HEK293 (cell line): Measurements from ENCODE around the gene ANKRD52.

ENCODE experiments used
- BCL11A ChIP-seq: fragments of 450-650 bp; formaldehyde crosslinking; IDR thresholded peaks from 2 replicates; pipeline ENCODE4 v1.5.1; 2016; ENCODE audit warnings: low read depth, missing biosample characterization, missing genetic modification characterization
- GFI1B ChIP-seq: fragments of 450-650 bp; formaldehyde crosslinking; IDR thresholded peaks from 2 replicates; pipeline ENCODE4 v1.5.1; 2016; ENCODE audit warnings: missing biosample characterization, missing genetic modification characterization
- GLIS2 ChIP-seq: fragments of 450-650 bp; formaldehyde crosslinking; IDR thresholded peaks from 2 replicates; pipeline ENCODE4 v1.5.1; 2016; ENCODE audit warnings: missing biosample characterization, missing genetic modification characterization
- KLF16 ChIP-seq: fragments of 450-650 bp; formaldehyde crosslinking; IDR thresholded peaks from 2 replicates; pipeline ENCODE4 v1.5.1; 2017; ENCODE audit warnings: missing biosample characterization, missing genetic modification characterization
- MEIS1 ChIP-seq: sonication (generic); formaldehyde crosslinking; IDR thresholded peaks from 2 replicates; pipeline ENCODE4 v1.8.1; 2022; ENCODE audit warnings: missing genetic modification reagents, mild to moderate bottlenecking, borderline replicate concordance
- PRDM6 ChIP-seq: fragments of 450-650 bp; formaldehyde crosslinking; IDR thresholded peaks from 2 replicates; pipeline ENCODE4 v1.5.1; 2017; ENCODE audit warnings: missing biosample characterization, missing genetic modification characterization
- SALL2 ChIP-seq: fragments of 450-650 bp; formaldehyde crosslinking; IDR thresholded peaks from 2 replicates; pipeline ENCODE4 v1.5.0; 2017; ENCODE audit warnings: missing biosample characterization, mild to moderate bottlenecking, missing genetic modification characterization, borderline replicate concordance
- SCRT1 ChIP-seq: fragments of 450-650 bp; formaldehyde crosslinking; IDR thresholded peaks from 2 replicates; pipeline ENCODE4 v1.5.1; 2016; ENCODE audit warnings: missing biosample characterization, missing genetic modification characterization, borderline replicate concordance
- ZBTB8A ChIP-seq: fragments of 450-650 bp; formaldehyde crosslinking; IDR thresholded peaks from 2 replicates; pipeline ENCODE4 v1.5.1; 2016; ENCODE audit warnings: missing biosample characterization, missing genetic modification characterization
- ZFP69B ChIP-seq: fragments of 450-650 bp; formaldehyde crosslinking; IDR thresholded peaks from 2 replicates; pipeline ENCODE4 v1.5.1; 2016; ENCODE audit warnings: missing biosample characterization, missing genetic modification characterization
- ZNF10 ChIP-seq: fragments of 450-650 bp; formaldehyde crosslinking; IDR thresholded peaks from 2 replicates; pipeline ENCODE4 v1.5.1; 2017; ENCODE audit warnings: missing biosample characterization, missing genetic modification characterization
- ZNF24 ChIP-seq: fragments of 450-650 bp; formaldehyde crosslinking; IDR thresholded peaks from 2 replicates; pipeline ENCODE4 v1.5.1; 2016; ENCODE audit warnings: missing biosample characterization, missing genetic modification characterization
- ZNF473 ChIP-seq: fragments of 450-650 bp; formaldehyde crosslinking; IDR thresholded peaks from 2 replicates; pipeline ENCODE4 v1.5.1; 2017; ENCODE audit warnings: missing biosample characterization, missing genetic modification characterization
- ZNF510 ChIP-seq: fragments of 450-650 bp; formaldehyde crosslinking; IDR thresholded peaks from 2 replicates; pipeline ENCODE4 v1.5.1; 2018; ENCODE audit warnings: mild to moderate bottlenecking, missing genetic modification characterization, missing biosample characterization; ENCODE audit not compliant: insufficient replicate concordance
- ZNF513 ChIP-seq: fragments of 450-650 bp; IDR thresholded peaks from 2 replicates; pipeline ENCODE4 v1.5.1; 2018; ENCODE audit warnings: missing biosample characterization, missing genetic modification characterization
- ZNF658 ChIP-seq: fragments of 450-650 bp; formaldehyde crosslinking; IDR thresholded peaks from 2 replicates; pipeline ENCODE4; 2016; ENCODE audit warnings: missing biosample characterization, missing genetic modification characterization
- TF ChIP-seq, protein P1 (sequence below): fragments of 450-650 bp; formaldehyde crosslinking; IDR thresholded peaks from 2 replicates; pipeline ENCODE4 v1.5.1; 2016; ENCODE audit warnings: missing biosample characterization, missing genetic modification characterization, borderline replicate concordance

The ANKRD52 gene

DNA sequence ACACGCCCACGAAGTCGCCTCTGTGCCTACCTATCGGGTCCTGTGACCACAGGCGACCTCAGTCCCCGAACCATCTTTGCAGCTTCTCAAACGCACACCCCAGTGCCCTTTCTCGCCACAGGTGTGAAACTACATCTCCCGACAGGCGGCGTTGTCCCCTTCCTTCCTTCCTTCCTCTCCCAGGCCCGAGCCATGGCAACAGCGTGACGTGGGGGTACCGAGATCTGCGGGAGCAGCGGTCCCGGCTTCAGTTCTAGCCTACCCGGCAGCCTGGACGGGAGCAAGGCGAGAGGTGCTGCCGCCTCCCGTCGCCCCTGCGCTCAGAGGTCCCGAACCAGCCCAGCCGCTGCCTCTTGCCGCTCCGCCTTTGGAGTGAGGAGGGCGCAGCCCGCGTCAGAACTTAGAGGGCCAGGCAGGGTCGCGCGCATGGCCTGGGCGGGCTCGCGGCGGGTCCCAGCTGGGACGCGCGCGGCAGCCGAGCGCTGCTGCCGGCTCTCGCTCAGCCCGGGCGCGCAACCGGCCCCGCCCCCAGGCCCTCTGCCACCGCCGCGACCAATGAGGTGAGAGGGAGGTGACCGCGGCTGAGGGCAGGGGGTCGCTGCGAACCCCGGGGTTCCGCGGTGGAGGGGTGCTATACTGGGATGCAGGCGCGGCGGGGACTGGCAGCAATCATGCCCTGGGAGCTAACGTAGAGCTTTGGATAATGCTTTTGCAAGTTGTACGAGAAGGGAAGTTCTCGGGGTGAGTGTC lies 8.7 kb upstream of the ANKRD52 start, which contains the start of gene COQ10A (continued):
- no peak; the same call in 1 of the 2 replicates for TF ChIP-seq PRDM6 (tag by site-specific recombination)
- TF ChIP-seq ZFP69B (tag by site-specific recombination): peak; percentile 79
- peak; percentile 86 for TF ChIP-seq ZNF24 (tag by site-specific recombination)
- TF ChIP-seq ZNF10 (tag by site-specific recombination): no peak
- no peak for TF ChIP-seq SALL2 (tag by site-specific recombination)
- TF ChIP-seq SCRT1 (tag by site-specific recombination): peak; percentile 98
- TF ChIP-seq ZNF473 (tag by site-specific recombination): no peak
- no peak for TF ChIP-seq ZNF510 (tag by site-specific recombination)
- TF ChIP-seq, protein P1, sequence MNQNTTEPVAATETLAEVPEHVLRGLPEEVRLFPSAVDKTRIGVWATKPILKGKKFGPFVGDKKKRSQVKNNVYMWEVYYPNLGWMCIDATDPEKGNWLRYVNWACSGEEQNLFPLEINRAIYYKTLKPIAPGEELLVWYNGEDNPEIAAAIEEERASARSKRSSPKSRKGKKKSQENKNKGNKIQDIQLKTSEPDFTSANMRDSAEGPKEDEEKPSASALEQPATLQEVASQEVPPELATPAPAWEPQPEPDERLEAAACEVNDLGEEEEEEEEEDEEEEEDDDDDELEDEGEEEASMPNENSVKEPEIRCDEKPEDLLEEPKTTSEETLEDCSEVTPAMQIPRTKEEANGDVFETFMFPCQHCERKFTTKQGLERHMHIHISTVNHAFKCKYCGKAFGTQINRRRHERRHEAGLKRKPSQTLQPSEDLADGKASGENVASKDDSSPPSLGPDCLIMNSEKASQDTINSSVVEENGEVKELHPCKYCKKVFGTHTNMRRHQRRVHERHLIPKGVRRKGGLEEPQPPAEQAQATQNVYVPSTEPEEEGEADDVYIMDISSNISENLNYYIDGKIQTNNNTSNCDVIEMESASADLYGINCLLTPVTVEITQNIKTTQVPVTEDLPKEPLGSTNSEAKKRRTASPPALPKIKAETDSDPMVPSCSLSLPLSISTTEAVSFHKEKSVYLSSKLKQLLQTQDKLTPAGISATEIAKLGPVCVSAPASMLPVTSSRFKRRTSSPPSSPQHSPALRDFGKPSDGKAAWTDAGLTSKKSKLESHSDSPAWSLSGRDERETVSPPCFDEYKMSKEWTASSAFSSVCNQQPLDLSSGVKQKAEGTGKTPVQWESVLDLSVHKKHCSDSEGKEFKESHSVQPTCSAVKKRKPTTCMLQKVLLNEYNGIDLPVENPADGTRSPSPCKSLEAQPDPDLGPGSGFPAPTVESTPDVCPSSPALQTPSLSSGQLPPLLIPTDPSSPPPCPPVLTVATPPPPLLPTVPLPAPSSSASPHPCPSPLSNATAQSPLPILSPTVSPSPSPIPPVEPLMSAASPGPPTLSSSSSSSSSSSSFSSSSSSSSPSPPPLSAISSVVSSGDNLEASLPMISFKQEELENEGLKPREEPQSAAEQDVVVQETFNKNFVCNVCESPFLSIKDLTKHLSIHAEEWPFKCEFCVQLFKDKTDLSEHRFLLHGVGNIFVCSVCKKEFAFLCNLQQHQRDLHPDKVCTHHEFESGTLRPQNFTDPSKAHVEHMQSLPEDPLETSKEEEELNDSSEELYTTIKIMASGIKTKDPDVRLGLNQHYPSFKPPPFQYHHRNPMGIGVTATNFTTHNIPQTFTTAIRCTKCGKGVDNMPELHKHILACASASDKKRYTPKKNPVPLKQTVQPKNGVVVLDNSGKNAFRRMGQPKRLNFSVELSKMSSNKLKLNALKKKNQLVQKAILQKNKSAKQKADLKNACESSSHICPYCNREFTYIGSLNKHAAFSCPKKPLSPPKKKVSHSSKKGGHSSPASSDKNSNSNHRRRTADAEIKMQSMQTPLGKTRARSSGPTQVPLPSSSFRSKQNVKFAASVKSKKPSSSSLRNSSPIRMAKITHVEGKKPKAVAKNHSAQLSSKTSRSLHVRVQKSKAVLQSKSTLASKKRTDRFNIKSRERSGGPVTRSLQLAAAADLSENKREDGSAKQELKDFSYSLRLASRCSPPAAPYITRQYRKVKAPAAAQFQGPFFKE (tag by site-specific recombination): no peak
- TF ChIP-seq MEIS1 (CRISPR knock-in tag): no peak
- 0 out of 2 replicates have a peak, but pooled peaks have one; percentile 60 for TF ChIP-seq KLF16 (tag by site-specific recombination)
- 0 out of 2 replicates have a peak, but pooled peaks have one; percentile 7 for TF ChIP-seq ZNF513
- no peak for TF ChIP-seq GFI1B (tag by site-specific recombination)
- no peak for TF ChIP-seq ZNF658 (tag by site-specific recombination)
- TF ChIP-seq BCL11A (tag by site-specific recombination): no peak
- TF ChIP-seq ZBTB8A (tag by site-specific recombination): peak; percentile 80
- TF ChIP-seq GLIS2 (tag by site-specific recombination): peak; percentile 93
